ENCODE data around the gene ARHGDIG.
"Not testable (repeated sequence)": the region's sequence is repeated elsewhere in the genome, so short reads cannot be mapped to it uniquely, and the experiment has no call there.

ARHGDIG gene

DNA sequence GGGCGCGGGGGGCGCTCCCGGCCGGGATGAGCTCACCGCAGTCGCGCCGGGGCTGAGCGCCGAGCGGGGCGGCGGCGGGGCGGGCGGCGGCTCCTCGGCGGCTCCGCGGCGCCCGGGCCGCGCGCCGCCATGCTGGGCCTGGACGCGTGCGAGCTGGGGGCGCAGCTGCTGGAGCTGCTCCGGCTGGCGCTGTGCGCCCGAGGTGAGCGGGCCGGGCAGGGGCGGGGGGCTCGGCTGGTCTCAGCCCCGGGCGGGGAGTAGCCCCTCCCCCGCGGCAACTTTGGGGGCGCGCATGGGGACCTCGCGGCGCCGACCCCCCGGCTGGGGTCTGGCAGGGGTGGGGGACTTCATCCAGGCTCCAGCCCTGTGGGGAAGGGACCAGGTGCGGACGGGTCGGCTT lies at the start of gene ARHGDIG:
Gene ARHGDIG, plus strand, starts transcription at position 40 of the 400 bp plus-strand sequence. Its CDS starts 90 bp downstream, at position 130.
- DNase-seq: no peak

DNA sequence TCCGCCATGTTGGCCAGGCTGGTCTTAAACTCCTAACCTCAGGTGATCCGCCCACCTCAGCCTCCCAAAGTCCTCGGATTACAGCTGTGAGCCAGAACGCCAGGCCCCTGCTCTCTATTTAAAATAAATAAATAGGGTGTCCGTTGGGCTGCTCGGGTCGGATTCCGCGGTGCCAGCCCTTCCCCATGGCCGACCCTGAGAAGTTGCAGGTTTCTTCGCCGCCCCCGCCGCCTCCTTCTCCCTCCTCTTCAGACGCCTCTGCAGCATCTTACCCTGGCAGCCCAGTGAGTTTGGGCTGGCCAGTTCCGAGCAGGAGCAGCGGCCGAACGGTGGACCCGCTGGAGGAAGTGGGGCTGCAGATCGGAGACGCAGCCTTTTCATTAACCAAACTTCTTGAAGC lies 49.4 kb upstream of the ARHGDIG start:
- no peak for DNase-seq

GRCh38 chr16:234468-235305 lies 45.7 kb upstream of the ARHGDIG start, which contains the start of gene FAM234A:
Gene FAM234A (plus strand): TSS chr16:234821. CDS start chr16:254414, 19,593 bp downstream.
- peak; percentile 88 to 95 for DNase-seq

DNA sequence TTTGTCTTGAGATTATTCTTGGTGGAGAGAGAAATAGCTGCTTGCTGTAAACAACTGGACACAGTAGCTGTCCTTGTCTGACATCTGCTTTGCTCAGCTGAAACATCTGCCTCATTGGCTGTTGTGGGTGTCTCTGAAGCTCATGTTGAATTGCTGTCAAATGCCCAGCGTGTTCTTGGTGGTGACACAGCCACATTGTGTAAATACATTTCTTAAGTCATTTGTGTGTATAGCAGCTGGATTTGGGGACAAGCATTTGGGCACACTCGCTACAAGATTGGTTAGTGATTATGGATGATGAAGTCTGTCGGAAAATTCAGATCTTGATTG lies 40.5 kb upstream of the ARHGDIG start:
- DNase-seq: no peak

- DNase-seq: no peak
Observed at GRCh38 chr16:240559-240958, 39.8 kb upstream of the ARHGDIG start.

GRCh38 chr16:242281-242680 lies 38.1 kb upstream of the ARHGDIG start:
- no peak for DNase-seq

GRCh38 chr16:243348-243747 lies 37.0 kb upstream of the ARHGDIG start:
- no peak for DNase-seq

DNA sequence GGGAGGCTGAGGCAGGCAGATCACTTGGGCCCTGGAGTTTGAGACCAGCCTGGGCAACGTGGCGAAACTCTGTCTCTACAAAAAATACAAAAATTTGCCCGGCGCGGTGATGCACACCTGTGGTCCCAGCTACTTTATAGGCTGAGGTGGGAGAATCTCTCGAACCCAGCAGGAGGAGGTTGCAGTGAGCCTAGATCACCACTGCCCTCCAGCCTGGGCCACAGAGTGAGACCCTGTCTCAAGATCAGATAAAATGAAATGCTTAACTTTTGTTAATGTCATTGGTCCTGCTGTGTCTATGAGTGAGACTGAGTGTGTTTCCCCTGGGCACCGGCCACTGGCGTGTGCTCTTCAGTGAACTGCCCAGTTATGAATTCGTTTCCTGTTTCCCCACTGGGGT lies 35.3 kb upstream of the ARHGDIG start:
- no peak for DNase-seq

DNA sequence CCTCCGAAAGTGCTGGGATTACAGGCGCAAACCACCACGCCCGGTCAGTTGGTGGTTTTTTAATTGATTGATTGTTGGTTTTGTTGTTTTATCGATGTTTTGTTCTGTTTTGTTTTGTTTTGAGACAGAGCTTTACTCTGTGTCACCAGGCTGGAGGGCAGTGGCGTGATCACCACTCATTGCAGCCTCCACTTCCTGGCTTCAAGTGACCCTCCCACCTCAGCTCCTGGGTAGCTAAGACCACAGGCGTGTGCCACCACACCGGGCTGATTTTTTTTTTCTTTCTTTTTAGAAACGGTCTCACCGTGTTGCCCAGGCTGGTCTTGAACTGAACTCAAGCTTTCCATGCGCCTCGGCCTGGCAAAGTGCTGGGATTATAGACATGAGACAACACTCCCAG lies 33.4 kb upstream of the ARHGDIG start:
- no peak for DNase-seq

- DNase-seq: no peak
Observed at GRCh38 chr16:249431-249830, 31.0 kb upstream of the ARHGDIG start.

DNA sequence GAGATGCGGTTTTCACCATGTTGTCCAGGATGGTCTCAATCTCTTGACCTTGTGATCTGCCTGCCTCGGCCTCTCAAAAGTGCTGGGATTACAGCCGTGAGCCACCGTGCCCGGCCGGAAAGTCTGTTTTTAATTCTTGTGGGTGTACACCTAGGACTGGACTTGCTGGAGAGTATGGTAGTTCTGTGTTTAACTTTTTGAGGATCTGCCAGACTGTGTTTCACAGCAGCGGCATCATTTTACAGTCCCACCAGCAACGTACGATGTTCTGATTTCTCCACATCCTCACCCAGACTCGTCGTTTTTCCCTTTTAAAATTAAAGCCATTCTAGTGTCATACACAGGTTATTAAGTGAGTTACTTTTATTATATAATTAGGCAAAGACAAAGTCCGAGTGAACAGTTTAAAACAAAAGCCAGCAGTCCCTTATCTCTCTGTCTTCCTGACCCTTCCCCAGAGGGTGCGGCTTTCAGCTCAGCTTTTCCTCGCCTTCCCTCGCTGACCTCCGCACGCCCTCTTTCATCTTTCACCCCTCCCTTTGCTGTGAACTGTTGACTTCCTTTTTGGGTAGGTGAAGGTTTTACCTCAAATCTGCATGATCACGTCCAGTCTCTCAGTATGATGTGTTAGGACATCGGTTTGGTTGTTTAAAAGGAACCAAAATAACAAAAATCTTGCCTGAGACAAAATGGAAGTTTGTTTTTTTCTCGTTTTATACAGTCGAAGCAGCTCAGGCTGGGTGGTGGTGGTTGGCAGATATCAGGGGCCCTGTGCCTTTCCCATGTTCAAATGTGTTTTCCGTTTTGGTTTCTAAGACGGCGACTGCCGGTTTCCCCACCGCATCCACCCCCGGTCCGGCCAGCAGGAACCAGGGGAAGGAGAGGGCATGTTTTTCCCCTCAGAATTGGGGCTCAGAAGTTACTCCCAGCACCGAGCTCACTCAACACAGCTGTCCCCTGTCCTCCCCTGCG lies 27.7 kb upstream of the ARHGDIG start:
- DNase-seq: no peak

DNA sequence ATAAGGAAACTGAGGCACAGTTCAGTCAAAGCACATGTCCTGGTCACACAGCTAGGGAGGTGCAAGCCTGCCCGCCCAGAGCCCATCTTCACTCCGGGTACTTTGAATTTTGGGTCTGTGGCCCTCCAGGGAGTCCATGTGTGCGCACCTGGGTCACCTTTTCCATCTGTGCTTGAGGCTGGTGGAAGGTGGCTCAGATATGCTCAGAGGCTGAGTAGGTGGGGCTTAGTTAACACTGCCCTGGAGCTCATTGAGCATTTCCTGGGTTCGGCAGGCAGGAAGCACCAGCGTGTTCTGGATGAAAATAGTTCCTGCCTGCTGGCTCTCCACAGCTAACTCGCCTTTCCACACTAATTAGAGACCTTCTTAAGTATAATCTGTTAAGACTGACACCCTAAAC lies 26.6 kb upstream of the ARHGDIG start:
- DNase-seq: no peak

- no peak for DNase-seq
Observed at GRCh38 chr16:254461-254860, 25.9 kb upstream of the ARHGDIG start.

GRCh38 chr16:255183-255582 lies 25.2 kb upstream of the ARHGDIG start:
- no peak for DNase-seq

GRCh38 chr16:258091-258490 lies 22.3 kb upstream of the ARHGDIG start:
- DNase-seq: not testable (repeated sequence)

DNA sequence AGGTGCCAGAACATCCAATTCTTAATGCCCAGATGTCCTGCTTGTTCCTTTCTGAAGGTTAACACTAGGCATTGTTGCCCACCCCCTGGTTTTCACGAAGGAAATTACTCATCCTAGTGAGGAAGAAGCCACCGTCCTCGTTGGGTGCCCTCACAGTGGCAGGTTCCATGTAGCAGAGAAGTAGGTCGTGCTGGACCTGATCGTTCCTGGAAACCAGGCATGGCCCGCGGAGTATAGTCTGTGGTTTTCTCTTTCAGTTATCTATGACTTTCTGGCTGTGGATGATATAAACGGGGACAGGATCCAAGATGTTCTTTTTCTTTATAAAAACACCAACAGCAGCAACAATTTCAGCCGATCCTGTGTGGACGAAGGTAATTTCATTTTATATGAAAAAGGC lies 21.2 kb upstream of the ARHGDIG start:
- DNase-seq: no peak

GRCh38 chr16:259814-260253 lies 20.6 kb upstream of the ARHGDIG start:
- no peak for DNase-seq

GRCh38 chr16:260326-260725 lies 20.1 kb upstream of the ARHGDIG start:
- no peak for DNase-seq

- peak; percentile 58 to 85 for DNase-seq
Observed at GRCh38 chr16:261031-261691, 19.2 kb upstream of the ARHGDIG start.

GRCh38 chr16:262121-262745 lies 18.2 kb upstream of the ARHGDIG start:
- no peak for DNase-seq

DNA sequence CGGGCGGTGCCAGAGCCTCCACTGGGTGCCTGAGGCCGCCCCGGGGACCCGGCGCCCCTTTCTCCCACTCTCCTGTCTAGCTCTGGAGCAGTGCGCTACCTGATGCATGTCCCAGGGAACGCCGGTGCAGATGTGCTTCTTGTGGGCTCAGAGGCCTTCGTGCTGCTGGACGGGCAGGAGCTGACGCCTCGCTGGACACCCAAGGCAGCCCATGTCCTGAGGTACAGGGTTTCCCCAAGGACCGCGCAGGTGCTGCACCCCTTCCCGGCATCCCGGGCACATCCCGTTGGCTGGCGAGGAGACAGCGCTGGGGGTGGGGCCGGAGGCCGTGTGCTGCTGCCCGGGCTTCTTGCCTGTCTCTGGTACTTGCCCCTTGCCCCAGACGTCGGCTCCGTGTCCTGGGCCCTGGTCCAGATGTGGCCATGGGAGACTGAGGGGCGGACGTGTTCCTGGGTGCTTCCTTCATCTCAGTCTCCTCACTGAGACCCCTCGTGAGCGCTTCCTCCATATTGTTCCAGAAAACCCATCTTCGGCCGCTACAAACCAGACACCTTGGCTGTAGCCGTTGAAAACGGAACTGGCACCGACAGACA lies 17.1 kb upstream of the ARHGDIG start:
- no peak for DNase-seq

GRCh38 chr16:263944-264343 lies 16.4 kb upstream of the ARHGDIG start:
- DNase-seq: no peak
